Epithelial cell of proximal tubule (primary cell): ENCODE measurements around the gene ATP11A. TPM values are rescaled to one million over a fixed set of nuclear protein-coding genes. Genes with fewer than 3 reads are reported as not detected.

Source experiments
- DNase-seq: peaks from one replicate; pipeline ENCODE4 v3.0.0-alpha.2; 2011; ENCODE audit warnings: low read depth
- H3K4me3 ChIP-seq: 2 replicates; pipeline ENCODE4 v1.5.1; 2011; ENCODE audit warnings: low read depth, mild to moderate bottlenecking, low read length
- total RNA-seq: library from RNA; depleted of rRNA; stranded (reverse); fragments of >200 nt; gene quantifications from 2 replicates; pipeline ENCODE4 v1.2.3, GENCODE V29; 2015
- TF ChIP-seq, protein P1 (sequence below): conservative IDR thresholded peaks from 2 replicates; pipeline ENCODE4 v1.5.1; 2012; ENCODE audit warnings: low read depth, mild to moderate bottlenecking, low read length

The ATP11A gene
- total RNA-seq, 1 donor from 2014 or later = 27.2 TPM

- TF ChIP-seq, protein P1, sequence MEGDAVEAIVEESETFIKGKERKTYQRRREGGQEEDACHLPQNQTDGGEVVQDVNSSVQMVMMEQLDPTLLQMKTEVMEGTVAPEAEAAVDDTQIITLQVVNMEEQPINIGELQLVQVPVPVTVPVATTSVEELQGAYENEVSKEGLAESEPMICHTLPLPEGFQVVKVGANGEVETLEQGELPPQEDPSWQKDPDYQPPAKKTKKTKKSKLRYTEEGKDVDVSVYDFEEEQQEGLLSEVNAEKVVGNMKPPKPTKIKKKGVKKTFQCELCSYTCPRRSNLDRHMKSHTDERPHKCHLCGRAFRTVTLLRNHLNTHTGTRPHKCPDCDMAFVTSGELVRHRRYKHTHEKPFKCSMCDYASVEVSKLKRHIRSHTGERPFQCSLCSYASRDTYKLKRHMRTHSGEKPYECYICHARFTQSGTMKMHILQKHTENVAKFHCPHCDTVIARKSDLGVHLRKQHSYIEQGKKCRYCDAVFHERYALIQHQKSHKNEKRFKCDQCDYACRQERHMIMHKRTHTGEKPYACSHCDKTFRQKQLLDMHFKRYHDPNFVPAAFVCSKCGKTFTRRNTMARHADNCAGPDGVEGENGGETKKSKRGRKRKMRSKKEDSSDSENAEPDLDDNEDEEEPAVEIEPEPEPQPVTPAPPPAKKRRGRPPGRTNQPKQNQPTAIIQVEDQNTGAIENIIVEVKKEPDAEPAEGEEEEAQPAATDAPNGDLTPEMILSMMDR = no peak
- DNase-seq = no peak
- no peak overlapping the region for H3K4me3 ChIP-seq
Observed at GRCh38 chr13:112716461-112716820, 26.6 kb downstream of the ATP11A start.

DNA sequence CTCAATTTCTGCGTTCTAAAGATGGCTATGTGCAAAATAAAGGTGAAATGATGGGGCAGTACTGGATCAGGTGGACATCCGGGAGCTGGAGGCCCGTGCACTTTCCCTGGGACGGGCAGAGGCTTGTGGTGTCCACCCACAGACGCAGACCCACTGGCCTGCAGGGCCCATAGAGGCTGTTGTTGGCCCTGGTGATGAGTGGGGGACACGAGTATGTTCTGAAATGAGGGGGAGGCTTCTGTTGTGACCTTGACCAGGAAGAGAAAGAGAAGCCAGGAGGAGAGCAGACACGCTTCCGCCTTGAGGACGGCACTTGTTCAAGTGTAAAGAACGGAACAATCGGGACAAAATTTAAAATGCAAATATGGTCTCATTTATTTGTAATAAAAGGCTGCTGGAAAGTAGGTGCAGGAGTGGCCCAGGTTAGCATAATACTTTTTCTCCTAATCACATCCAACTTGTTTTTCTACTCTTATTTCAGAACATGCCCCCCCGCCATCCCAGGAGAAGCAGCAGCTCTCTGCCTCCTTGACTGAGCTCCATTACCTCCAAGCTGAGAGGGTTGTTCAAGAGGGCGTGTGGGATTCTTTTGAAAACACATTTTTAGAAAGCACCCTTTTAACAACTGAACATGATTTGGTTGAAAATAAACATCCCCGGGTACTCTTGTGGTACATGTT lies 27.1 kb downstream of the ATP11A start:
- TF ChIP-seq, protein P1 = no peak
- no peak for DNase-seq
- no peak overlapping the region for H3K4me3 ChIP-seq

DNA sequence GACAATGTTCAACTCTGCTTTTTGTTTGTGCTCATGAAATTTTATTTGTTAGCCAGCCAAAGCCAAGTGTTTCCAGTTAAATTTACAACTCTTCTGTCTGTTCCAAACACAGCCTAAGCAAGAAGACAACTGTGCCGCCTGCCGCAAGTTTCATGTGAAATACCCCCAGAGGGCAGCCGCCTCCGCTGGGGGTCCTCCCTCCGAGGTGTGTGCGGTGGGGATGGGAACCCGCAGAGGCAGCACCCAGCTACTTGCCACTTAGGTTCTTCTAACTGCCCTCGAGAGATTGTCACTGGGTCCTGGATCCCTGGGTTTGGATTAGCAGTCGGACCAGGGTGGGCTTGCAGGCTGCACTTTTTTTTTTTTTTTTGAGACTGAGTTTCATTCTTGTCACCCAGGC lies 28.5 kb downstream of the ATP11A start:
- no peak overlapping the region for H3K4me3 ChIP-seq
- TF ChIP-seq, protein P1 = no peak
- DNase-seq = no peak

GRCh38 chr13:112719016-112719415 lies 29.2 kb downstream of the ATP11A start:
- no peak for DNase-seq
- TF ChIP-seq, protein P1 = no peak

GRCh38 chr13:112719556-112719955 lies 29.7 kb downstream of the ATP11A start:
- TF ChIP-seq, protein P1 = no peak
- no peak overlapping the region for H3K4me3 ChIP-seq
- DNase-seq = no peak

More at GRCh38 chr13:112719016-112719415, 29.2 kb downstream of the ATP11A start:
- no peak overlapping the region for H3K4me3 ChIP-seq

GRCh38 chr13:112720251-112720650 lies 30.4 kb downstream of the ATP11A start:
- DNase-seq = no peak
- TF ChIP-seq, protein P1 = no peak
- no peak overlapping the region for H3K4me3 ChIP-seq

GRCh38 chr13:112720814-112721197 lies 31.0 kb downstream of the ATP11A start:
- H3K4me3 ChIP-seq = no peak overlapping the region
- DNase-seq = no peak
- TF ChIP-seq, protein P1 = no peak
